Adipose tissue (tissue), 3 donors: Measurements from ENCODE around the gene CDKAL1. TPM values are rescaled to one million over a fixed set of nuclear protein-coding genes. Genes with fewer than 3 reads are reported as not detected.
"Not testable (repeated sequence)": the region's sequence is repeated elsewhere in the genome, so short reads cannot be mapped to it uniquely, and the experiment has no call there.

Source experiments
- H3K27ac ChIP-seq: one replicate; pipeline ENCODE4 v1.5.1; 2013; ENCODE audit warnings: low read depth, low read length
- WGBS, 3 donors: extraction: QIAGEN DNeasy Blood & Tissue Kit; methylation state at CpG; one replicate each; pipeline ENCODE4 v1.1.7; 2013; 5-methylcytosine and 5-hydroxymethylcytosine counted together
- polyA plus RNA-seq, 3 donors: library from polyadenylated mRNA; stranded (reverse); fragments of 200-250 nt; gene quantifications; one replicate each; pipeline ENCODE4 v1.2.3, GENCODE V29; 2013
- donor health status: healthy with polysubstance abuse.
- donor health status: Bipolar disorder and iron deficiency.
- donor health status: healthy.

Gene CDKAL1
- polyA plus RNA-seq, 3 donors: 2.9 to 6.0 (median 3.6) TPM

DNA sequence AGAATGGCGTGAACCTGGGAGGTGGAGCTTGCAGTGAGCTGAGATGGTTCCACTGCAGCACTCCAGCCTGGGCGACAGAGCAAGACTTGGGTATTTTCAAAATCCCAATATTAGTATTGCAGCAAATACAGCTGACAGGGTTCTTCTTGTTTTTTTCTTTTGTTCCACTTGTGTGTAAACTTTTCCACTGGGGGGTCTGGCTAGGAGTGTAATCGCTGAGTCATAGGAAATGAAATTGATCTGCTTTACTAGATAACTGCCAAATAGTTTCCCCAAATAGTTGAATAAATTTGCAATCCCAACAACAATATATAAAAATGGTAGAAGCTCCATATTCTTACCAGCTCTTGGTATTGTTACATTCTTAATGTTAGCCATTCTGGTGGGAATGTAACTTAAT lies 533.3 kb downstream of the CDKAL1 start:
- H3K27ac ChIP-seq: no peak overlapping the region
- WGBS, 3 donors: 82 to 95% (median 84%) methylated on average over 3 of the region's 3 CpGs

DNA sequence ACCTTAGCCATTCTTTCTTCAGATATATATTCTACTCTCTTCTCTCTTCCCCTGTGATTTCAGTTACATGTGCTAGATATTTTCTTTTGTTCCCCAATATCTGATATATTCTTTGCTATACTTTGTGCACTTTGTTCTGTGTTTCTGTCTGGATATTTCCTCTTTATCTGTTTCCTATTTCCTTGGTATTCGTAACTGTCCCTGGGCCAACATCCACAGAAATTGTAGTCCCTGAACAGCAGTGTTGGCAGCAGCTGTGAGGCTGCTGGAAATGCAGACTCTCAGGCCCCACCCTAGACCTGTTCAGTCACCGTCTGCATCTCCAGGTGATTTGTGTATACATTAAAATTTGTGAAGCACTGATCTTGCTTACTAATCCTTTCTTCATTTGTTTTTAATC lies 536.4 kb downstream of the CDKAL1 start:
- 68 to 79% (median 77%) methylated on average over 2 of the region's 2 CpGs for WGBS, 3 donors
- no peak overlapping the region for H3K27ac ChIP-seq

DNA sequence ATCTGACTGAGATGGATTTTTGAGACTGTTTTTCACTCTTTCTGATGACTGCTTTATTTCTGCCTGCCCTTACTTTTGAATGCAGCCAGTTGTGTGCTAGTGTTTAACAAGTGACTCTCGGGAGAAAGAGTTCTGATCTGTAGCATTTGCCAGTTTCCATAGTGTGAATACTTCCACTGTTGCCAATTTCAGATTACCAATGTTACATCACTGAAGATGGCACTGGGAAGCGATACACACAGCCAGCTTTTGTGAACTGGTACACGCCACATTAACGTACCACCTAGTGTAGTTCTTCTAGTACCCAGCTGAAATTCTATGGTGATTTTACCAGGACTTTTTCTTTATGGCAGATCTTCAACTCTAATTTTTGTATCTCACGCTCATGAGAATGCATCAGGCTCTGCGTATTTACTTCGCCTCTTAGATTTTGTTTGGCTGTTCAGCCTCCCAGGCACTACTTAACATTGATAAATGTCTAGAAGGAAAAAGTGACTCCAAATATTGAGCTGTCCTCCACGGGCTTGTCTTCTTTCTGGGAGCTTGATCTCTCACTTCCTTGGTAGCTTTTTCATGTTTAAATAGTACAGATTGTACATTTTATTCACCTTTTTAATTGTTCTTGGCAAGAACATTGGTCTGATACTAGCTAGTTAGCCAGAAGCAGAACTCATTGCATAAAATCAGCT lies 537.7 kb downstream of the CDKAL1 start:
- WGBS, 3 donors: 84 to 96% (median 93%) methylated on average over 8 of the region's 8 CpGs
- no peak overlapping the region for H3K27ac ChIP-seq

DNA sequence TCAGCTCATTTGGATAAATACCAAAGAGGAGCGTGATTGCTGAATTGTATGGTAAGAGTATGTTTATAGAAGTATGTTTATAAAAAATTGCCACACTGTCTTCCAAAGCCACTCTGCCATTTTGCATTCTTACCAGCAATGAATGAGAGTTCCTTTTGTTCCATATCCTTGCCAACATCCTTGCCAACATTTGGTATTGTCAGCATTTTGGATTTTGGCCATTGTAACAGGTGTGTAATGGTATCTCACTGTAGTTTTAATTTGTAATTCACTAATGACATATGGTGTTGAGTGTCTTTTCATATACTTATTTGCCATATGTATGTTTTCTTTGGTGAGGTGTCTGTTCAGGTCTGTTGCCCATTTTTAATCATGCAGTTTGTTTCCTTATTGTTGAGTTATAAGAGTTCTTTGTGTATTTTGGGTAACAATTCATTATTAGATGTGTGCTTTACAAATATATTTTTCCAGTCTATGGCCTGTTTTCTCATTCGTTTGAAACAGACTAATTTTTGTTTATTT lies 539.1 kb downstream of the CDKAL1 start:
- 92 to 98% (median 94%) methylated on average over 2 of the region's 2 CpGs for WGBS, 3 donors
- no peak overlapping the region for H3K27ac ChIP-seq

DNA sequence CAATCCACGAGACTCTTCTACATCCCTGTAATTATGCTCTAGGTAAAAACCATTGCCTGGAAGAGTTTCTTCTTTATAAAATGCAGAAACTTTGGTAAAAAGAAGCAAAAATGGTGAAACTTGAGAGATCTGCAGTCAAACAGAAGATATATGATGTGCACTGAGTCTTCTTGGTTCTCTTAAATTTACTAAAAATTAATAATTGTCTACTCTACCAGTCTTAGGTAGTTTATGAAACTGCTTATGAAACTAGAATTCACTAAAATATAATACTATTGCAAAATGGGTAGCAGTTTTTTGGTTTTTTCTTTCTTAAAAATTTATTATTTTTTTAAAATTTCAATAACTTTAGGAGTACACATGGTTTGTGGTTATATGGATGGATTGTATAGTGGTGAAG lies 540.2 kb downstream of the CDKAL1 start:
- 98 to 100% (median 99%) methylated on average over 1 of the region's 1 CpG for WGBS, 3 donors

DNA sequence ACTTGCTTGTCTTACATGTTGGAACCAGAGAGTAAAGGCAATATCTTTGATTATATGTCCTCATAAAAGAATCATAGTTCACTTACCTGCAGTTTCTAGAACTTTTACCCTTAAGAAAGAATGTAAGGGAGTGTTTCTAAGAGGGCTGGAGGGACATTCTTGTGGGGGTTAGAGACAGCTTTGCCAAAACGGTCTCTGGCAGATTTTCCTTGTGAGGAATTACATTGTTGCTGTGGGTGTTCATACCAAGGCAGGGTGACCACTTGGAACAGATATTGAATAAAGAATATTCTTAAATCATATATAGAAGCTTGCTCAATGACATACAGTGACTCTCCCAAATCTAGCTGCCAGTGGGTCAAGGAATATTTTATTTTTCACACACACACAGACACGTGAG lies 541.7 kb downstream of the CDKAL1 start:
- H3K27ac ChIP-seq: no peak overlapping the region
- 95 to 96% (median 95%) methylated on average over 2 of the region's 2 CpGs for WGBS, 3 donors

More for the DNA sequence above, 540.2 kb downstream of the CDKAL1 start:
- no peak overlapping the region for H3K27ac ChIP-seq

DNA sequence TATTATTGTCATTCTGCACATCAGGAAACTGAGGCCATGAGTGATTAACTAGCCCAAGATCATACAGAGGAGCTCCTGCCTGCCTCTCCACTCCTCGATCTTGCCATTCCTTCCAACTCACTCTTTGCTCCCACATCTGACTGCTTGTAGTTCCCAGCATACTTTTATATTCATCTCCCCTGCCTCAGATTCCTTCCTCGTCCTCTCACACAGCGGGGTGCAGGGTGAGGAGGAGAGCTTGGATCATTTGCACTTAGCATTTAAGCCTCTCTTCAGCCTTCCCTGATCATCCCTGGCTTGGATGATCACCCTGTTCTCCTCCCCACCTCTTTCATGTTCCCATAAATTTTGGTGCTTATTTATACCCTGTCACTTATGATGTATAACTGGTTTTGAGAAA lies 544.2 kb downstream of the CDKAL1 start:
- 91 to 100% (median 97%) methylated on average over 3 of the region's 3 CpGs for whole genome bisulfite sequencing, 3 donors

DNA sequence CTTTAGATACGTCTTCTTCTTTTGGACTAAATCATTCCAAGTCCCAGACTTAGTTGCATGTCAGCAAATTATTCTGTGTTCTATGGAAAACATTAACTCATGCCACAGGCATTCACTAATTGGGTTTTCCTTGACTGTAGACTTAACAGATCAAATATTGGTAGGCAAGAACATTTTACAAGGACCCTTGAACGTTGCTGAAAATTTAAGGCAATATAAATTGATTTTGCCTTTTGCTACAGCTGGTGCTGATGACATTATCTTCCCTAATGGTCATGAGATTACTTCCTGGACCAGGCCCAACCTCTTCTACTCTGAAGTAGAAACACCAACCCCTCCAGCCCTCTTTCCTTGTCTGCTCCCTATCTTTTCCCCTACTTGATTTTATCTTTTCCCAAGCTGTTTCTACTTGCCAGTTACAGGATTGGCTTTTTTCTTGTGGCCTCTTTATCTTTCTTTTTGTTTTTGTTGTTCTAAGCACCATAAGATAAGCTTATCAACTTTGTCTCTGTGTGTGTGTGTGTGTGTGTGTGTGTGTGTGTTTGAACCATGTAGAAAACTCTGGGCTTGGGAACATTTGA lies 545.3 kb downstream of the CDKAL1 start:
- WGBS, 3 donors: 52 to 61% (median 52%) methylated on average over 2 of the region's 2 CpGs
- no peak overlapping the region for H3K27ac ChIP-seq

More for the DNA sequence above, 544.2 kb downstream of the CDKAL1 start:
- no peak overlapping the region for H3K27ac ChIP-seq

DNA sequence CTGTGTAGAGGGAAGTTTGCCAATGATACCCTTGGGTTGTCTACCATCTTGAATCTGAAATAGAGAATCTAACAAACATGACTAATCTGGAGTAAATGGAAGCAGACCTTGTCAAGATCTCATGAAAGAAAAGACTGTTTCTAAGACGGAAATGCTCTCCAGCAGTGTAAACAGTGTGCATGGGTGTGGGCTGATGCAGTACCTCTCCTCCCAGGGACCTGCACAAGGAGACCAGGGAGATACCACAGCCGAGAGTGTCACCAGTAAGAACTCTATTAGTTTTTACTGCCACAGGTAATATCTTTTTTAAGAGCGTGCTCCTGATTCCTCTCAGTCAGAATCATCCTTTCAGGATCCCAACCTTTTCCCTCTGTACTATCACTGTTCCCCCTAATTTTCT lies 546.0 kb downstream of the CDKAL1 start:
- no peak overlapping the region for H3K27ac ChIP-seq
- WGBS, 3 donors: 94 to 98% (median 96%) methylated on average over 3 of the region's 3 CpGs

DNA sequence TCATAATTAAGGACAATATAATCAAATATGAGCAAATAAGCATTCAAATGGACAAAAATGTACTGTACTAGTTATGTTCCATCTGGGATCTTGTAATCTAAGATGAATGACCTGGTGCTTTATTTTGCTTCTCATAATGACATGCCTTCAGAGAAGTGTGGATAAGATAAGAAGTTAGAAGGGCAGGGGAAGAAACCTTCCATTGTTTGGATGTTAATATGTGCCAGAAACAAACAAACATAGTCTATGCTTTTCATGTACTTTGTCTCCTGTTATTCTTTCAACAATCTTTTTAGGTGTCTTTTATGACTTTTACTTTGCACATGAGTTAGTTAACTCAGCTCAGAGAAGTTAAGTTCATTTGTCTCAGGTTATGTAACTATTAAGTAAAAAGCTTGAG lies 547.8 kb downstream of the CDKAL1 start:
- no peak overlapping the region for H3K27ac ChIP-seq

DNA sequence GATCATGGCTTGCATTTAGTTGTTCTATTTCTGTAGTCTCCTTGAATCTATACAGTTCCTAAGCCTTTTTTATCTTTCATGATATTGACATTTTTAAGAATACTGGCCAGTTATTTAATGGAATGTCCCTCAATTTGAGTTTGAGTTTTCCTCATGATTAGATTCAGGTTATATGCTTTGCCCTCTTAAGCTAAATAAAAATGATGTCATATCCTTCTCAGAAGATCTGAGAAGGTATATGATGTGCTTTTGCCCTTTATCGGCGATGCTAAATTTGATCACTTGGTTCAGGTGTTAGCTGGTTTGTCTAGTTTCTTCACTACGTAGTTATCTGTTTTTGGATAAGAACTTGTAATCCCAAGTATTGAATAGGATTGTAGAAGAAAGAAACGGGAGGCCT lies 549.5 kb downstream of the CDKAL1 start:
- no peak overlapping the region for H3K27ac ChIP-seq
- 84 to 96% (median 86%) methylated on average over 4 of the region's 4 CpGs for WGBS, 3 donors

DNA sequence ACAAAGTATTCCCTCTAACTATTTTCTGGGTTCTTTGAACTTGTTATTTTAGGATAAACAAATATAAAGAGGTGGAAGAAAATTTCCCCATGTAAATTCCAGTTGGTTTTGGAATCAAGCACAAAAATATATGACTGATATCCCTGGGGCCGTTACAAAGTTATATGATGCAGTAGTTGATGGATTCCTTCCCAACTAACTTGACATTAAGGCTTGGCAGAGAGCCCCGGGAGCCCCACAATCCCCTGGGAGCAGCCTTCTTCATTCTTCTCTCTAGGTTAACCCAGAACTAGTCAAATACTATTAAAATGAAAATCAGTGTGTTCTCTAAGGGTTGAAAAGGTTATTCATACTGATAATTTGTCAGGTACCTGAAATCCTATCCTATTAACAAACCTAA lies 550.4 kb downstream of the CDKAL1 start:
- no peak overlapping the region for H3K27ac ChIP-seq

DNA sequence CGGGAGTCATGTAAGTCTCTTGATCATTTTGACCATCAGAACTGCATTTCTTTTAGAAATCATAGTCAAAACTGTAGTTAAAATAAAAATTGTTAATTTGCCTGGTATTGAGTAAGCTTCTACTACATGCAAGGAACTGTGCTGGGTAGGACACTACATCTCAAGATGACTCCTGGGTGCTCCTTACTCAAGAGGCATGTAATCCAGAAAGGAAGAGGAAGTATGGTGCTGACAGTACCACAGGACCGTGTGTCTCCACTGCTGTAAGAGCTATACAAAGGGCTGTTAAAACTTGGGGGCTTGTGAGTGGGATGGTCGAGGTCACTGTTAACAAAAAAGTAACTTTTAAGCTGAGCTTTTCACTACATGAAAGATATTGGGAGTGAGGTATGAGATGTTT lies 551.0 kb downstream of the CDKAL1 start:
- WGBS, 3 donors: 76 to 91% (median 78%) methylated on average over 3 of the region's 3 CpGs
- no peak overlapping the region for H3K27ac ChIP-seq

More for the DNA sequence above, 550.4 kb downstream of the CDKAL1 start:
- WGBS, 3 donors: 57 to 73% (median 58%) methylated on average over 2 of the region's 2 CpGs

DNA sequence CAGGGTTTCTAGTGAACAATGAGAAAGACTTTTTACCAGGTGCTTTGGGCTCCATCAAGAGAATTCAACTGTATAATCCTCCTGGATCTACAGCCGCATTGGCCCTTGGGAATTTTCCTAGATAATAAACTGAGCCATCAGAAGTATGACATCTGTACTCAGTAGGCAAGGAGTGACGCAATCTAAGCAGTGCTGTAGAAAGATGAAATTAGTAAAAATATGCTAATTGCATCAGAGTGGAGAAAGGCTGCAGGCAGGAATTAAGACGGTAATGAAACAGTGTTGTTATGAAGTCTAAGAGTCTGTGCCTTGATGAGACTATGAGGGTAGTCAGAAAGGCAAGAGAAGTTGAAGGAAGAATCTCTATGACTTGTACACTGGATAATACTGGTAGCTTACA lies 551.4 kb downstream of the CDKAL1 start:
- H3K27ac ChIP-seq: no peak overlapping the region
- WGBS, 3 donors: 66 to 97% (median 74%) methylated on average over 3 of the region's 3 CpGs

DNA sequence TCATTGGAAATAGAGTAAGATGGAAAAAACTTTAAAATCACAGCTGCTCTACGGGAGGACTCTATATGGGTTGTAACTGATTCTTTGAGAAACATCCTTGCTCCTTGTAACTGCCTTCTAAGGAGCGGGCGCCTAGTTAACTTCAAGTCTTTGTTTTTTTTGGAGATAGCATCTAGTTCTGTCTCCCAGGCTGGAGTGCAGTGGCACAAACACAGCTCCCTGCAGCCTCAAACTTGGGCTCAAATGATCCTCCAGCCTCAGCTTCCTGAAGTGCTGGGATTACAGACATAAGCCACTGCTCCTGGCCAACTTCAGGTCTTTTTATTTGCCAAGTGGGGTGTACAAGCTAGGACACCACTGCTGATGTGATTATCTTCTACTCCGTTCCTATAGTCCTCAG lies 552.9 kb downstream of the CDKAL1 start:
- WGBS, 3 donors: 97 to 99% (median 98%) methylated on average over 4 of the region's 4 CpGs
- no peak overlapping the region for H3K27ac ChIP-seq

DNA sequence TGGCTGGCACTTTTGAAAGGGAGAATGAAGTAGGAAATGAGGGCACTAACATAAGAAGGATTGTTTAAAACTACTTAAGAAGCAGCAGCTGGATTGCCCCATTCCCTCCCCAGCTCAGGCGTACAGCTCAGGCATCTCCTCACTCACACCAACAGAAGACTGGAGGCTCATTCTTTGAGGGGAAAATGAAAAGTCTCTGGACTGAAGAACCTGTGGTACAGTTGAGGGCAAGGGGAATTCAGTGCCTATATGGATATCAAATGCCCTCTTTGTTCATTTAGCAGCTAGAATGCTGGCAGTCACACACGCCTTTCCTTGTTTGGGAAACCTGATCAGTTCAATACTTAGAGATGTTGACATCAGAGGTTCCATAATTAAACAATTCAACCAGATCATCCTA lies 557.2 kb downstream of the CDKAL1 start:
- WGBS, 3 donors: 96 to 98% (median 97%) methylated on average over 2 of the region's 2 CpGs
- H3K27ac ChIP-seq: no peak overlapping the region

DNA sequence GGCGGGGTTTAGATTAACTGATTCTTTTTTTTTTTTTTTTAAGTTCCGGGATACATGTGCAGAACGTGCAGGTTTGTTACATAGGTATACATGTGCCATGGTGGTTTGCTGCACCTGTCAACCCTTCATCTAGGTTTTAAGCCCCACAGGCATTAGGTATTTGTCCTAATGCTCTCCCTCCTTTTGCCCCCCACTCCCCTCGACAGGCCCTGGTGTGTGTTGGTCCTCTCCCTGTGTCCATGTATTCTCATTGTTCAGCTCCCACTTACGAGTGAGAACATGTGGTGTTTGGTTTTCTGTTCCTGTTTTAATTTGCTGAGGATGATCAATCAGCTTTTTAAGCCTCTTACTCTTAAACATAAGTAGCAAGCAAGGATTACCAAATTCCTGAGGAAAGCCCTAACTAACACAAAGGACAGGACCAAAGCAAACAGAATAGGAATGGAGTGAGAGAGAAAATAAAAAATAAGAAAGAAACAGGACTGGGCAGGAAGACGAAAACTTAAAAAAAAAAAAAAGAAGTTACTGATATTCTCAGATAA lies 558.0 kb downstream of the CDKAL1 start:
- H3K27ac ChIP-seq: not testable (repeated sequence)
- WGBS, 3 donors: 92 to 96% (median 93%) methylated on average over 6 of the region's 6 CpGs

DNA sequence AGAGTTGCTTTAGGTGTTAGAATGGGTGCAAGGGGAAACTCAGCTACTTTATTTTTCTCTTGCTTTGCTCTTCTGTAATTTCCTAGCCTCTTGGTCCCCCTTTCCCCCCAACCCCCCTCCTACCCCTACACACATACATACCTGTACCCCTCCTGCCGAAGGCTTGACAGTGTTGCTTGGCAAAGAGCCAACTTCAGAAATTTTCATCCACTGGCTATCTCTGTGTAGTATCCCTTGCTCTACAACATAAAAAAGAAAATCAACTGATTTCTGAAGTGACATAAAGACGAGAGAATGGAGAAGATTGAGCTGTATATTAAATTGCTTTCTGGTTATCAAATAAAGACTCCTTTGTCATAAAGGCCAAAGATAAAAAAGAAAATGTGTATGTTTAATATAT lies 561.2 kb downstream of the CDKAL1 start:
- no peak overlapping the region for H3K27ac ChIP-seq
- 72 to 86% (median 77%) methylated on average over 2 of the region's 2 CpGs for WGBS, 3 donors

DNA sequence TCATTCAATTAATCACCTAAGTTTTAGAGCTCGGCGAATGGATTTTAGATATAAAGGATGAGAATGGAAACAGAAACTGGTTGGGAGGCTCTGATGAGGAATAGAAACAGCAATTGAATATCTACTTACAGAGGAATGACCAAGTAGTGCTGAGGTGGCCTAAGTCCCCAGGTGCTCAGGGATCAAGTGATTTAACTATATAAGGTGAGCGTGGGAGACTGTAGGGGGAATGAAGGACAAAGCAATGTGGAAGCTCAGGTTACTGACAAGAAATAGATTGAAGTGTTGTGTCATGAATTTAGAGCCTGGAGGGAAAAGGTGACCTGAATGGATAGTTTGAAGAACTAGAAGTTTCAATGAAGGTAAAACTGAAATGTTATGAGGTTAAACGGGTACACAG lies 563.9 kb downstream of the CDKAL1 start:
- 94 to 96% (median 96%) methylated on average over 4 of the region's 4 CpGs for WGBS, 3 donors
- no peak overlapping the region for H3K27ac ChIP-seq

DNA sequence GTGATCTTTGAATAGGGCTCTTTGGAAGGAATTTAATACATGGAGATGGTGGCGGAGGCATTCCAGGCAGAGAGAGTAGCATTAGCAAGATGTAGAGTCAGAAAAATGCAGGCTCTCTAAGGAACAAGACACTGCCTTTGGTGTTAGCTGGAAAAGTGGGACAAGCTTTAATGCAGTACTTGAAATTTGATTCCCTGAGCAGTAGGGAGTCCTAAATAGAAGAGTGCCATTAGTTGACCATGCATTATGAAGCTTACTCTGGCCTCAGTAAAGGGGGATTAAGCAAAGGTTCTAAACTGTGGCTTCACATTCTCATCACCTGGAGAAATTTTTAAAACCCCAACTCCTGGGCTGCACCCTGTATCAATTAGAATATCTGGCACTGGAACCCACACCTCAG lies 564.5 kb downstream of the CDKAL1 start:
- 95 to 100% (median 100%) methylated on average over 1 of the region's 1 CpG for WGBS, 3 donors
- no peak overlapping the region for H3K27ac ChIP-seq
